Endothelial cell (in vitro differentiated cells): ENCODE measurements around the gene PPP1R9B. TPM values are rescaled to one million over a fixed set of nuclear protein-coding genes. Genes with fewer than 3 reads are reported as not detected.

Experiments
- DNase-seq: peaks from one replicate; pipeline ENCODE4 v3.0.0; 2021; ENCODE audit warnings: low spot score
- H3K27ac Mint-ChIP-seq: one replicate; pipeline ENCODE4 v1.8.0; 2021; ENCODE audit warnings: mixed read lengths, inconsistent platforms; ENCODE audit not compliant: unreplicated experiment
- H3K27me3 Mint-ChIP-seq: one replicate; pipeline ENCODE4 v1.8.0; 2021; ENCODE audit warnings: mild to moderate bottlenecking, moderate library complexity, mixed read lengths, inconsistent platforms; ENCODE audit not compliant: unreplicated experiment
- H3K36me3 Mint-ChIP-seq: one replicate; pipeline ENCODE4 v1.8.0; 2021; ENCODE audit warnings: mild to moderate bottlenecking, low read depth, mixed read lengths, inconsistent platforms; ENCODE audit not compliant: unreplicated experiment
- H3K4me1 Mint-ChIP-seq: one replicate; pipeline ENCODE4 v1.8.0; 2021; ENCODE audit warnings: mild to moderate bottlenecking, mixed read lengths, inconsistent platforms; ENCODE audit not compliant: unreplicated experiment
- H3K4me3 Mint-ChIP-seq: one replicate; pipeline ENCODE4 v1.8.0; 2021; ENCODE audit warnings: mild to moderate bottlenecking, mixed read lengths, inconsistent platforms; ENCODE audit not compliant: unreplicated experiment
- H3K9me3 Mint-ChIP-seq: one replicate; pipeline ENCODE4 v1.8.0; 2021; ENCODE audit warnings: mixed read lengths, inconsistent platforms; ENCODE audit not compliant: unreplicated experiment
- total RNA-seq: library from RNA; stranded (reverse); fragmentation: NEBNext Ultra II Directional; extraction: Animal tissue kit (Norgen Biotek cat#: 25700); gene quantifications from one replicate; pipeline ENCODE4 v1.2.1, GENCODE V29; 2021; ENCODE audit not compliant: unreplicated experiment
- TF ChIP-seq, protein P1 (sequence below): fragments of 200-600 bp; sonication (generic); IDR thresholded peaks from one replicate; pipeline ENCODE4 v1.5.0; 2021; ENCODE audit warnings: antibody characterized with exemption; ENCODE audit not compliant: unreplicated experiment

Gene PPP1R9B
- total RNA-seq, 1 donor from 2014 or later, result 101 TPM

DNA sequence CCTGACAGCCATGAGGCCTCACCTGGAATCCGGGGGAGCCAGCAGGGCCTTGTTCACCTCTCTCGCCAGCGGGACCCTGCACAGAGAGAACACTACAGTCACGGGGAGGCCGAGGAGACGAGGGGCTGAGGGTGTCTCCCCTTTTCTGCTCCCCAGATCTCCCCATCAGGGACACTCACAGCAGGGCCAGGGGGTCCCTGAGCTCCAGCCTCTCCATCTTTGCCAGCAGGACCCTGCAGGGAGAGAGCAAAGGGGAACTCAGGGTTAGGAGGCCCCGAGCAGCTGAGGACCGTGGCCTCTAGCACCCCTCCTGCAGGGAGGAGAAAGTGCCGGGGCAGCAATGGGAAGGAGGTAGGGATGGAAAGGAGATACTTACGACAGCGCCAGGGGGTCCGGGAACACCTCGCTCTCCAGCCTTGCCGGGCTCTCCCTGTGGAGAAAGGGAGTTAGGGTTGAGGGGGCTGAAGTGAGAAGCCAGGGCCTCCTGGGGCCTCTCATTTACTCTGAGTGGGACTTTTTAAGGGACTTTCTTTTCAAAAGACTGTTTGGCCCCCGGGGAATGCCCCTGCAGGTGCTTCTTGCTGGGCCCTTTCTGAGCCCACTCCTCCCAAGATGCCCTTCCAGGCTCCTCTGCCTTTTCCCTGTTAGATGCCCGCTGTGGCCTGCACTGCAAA lies 42.3 kb upstream of the PPP1R9B start:
- no peaks in the 10 kb centered on the region for H3K9me3 Mint-ChIP-seq
- no peak overlapping the region for H3K4me3 Mint-ChIP-seq
- no peak for DNase-seq
- H3K27ac Mint-ChIP-seq, result no peak overlapping the region
- peaks cover 4% of the 10 kb centered on the region for H3K27me3 Mint-ChIP-seq
- no peaks in the 10 kb centered on the region for H3K4me1 Mint-ChIP-seq
- H3K36me3 Mint-ChIP-seq, result no peaks in the 10 kb centered on the region
- TF ChIP-seq, protein P1, sequence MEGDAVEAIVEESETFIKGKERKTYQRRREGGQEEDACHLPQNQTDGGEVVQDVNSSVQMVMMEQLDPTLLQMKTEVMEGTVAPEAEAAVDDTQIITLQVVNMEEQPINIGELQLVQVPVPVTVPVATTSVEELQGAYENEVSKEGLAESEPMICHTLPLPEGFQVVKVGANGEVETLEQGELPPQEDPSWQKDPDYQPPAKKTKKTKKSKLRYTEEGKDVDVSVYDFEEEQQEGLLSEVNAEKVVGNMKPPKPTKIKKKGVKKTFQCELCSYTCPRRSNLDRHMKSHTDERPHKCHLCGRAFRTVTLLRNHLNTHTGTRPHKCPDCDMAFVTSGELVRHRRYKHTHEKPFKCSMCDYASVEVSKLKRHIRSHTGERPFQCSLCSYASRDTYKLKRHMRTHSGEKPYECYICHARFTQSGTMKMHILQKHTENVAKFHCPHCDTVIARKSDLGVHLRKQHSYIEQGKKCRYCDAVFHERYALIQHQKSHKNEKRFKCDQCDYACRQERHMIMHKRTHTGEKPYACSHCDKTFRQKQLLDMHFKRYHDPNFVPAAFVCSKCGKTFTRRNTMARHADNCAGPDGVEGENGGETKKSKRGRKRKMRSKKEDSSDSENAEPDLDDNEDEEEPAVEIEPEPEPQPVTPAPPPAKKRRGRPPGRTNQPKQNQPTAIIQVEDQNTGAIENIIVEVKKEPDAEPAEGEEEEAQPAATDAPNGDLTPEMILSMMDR, result no peak

DNA sequence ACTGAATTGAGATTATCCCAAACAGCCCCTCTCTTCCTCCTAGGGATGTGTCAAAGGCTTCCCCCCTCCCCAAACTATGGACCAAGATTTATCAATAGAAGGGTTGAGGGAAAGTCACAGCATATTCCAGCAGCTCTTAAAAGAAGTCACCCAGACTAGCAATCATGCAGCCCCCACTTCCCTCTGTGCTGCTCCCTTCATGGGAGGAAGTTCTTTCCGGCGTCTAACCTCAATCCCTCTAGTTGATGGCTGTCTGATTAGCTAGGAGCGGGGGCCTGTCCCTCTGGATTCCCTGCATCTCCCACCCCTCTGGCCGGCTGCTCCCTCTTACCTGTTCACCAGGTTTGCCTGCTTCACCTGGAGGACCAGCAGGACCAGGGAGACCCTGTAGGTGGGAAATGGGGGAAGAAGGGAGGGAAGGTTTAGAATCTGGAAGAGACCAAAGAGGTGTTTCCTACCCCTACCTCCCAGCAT lies 41.7 kb upstream of the PPP1R9B start:
- H3K27me3 Mint-ChIP-seq, result peaks cover 5% of the 10 kb centered on the region
- TF ChIP-seq, protein P1, result no peak
- H3K4me1 Mint-ChIP-seq, result no peaks in the 10 kb centered on the region
- no peaks in the 10 kb centered on the region for H3K9me3 Mint-ChIP-seq
- DNase-seq, result no peak
- H3K4me3 Mint-ChIP-seq, result no peak overlapping the region
- no peak overlapping the region for H3K27ac Mint-ChIP-seq
- no peaks in the 10 kb centered on the region for H3K36me3 Mint-ChIP-seq

DNA sequence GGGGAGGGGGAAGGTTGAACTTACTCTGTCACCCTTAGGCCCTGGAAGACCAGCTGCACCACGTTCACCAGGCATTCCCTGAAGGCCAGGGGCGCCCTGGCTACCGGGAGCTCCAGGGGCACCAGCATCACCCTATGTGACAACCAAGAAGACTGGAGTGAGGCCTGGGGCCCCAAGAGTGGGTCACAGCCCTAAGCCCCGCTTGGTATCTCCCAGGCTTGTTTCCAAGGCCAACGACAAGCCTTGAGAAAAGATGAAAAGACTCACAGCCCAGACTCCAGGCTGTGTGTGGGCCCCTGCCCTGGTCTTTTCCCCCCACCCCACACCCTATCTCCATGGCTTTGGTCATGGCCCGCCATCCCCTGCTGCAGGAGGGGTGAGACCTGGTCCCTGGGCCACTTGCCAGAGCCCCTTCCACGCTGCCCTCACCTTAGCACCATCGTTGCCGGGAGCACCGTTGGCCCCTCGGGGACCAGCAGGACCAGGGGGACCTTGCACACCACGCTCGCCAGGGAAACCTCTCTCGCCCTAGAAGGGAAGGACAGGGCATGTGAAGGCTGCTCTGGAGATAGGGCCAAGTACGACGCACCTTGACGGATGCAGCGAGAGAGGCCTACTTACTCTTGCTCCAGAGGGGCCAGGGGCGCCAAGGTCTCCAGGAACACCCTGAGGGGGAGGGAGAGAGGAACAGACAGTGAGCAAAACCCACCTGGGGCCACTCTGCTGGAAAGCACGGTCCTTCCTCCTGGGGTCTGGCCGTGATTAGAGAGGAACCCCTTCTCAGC lies 41.1 kb upstream of the PPP1R9B start:
- Mint-ChIP-seq H3K27ac (no peak overlapping the region), H3K4me3 (no peak overlapping the region), H3K36me3 (no peaks in the 10 kb centered on the region), H3K9me3 (no peaks in the 10 kb centered on the region), H3K27me3 (peaks cover 6% of the 10 kb centered on the region), H3K4me1 (no peaks in the 10 kb centered on the region)
- TF ChIP-seq, protein P1, result no peak
- no peak for DNase-seq

DNA sequence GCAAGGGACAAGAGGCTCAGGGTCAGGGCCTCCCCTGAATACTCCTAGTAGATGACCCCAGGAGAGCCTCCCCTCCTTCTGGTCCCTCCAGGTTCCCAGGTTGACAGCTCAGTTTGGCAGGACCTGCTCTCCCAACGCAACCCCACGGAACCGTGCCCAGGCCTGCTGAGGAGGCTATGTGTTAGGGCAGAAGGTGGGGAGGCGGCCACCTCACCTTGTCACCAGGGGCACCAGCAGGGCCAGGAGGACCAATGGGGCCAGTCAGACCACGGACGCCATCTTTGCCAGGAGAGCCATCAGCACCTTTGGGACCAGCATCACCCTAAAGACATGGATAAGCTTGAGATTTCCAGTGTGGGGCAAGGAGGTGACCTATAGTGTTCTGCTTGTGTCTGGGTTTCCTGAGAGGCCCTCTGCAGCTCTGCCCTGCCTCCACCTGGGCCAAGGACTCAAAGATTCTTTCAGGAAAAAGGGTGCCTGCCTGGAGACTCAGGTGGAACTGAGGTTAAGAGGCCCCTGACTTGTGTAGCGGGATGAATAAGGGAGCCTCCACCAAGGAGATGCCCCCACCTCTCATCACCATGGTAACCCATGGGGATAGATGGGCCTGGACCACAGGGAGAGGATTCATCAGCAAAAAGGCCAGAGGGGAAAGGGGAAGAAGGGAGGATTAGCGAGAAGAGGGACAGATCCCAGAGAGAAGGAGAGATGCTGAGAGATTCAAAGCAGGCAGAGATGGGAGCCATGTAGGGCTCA lies 40.3 kb upstream of the PPP1R9B start:
- TF ChIP-seq, protein P1, result no peak
- Mint-ChIP-seq H3K9me3 (no peaks in the 10 kb centered on the region), H3K27me3 (peaks cover 6% of the 10 kb centered on the region), H3K27ac (no peak overlapping the region), H3K36me3 (no peaks in the 10 kb centered on the region), H3K4me1 (no peaks in the 10 kb centered on the region), H3K4me3 (no peak overlapping the region)
- DNase-seq, result no peak
